Karpas-422 (cell line): Measurements from ENCODE around the gene ARPIN. TPM values are rescaled to one million over a fixed set of nuclear protein-coding genes. Genes with fewer than 3 reads are reported as not detected.

ENCODE experiments used
- DNase-seq: peaks from one replicate; pipeline ENCODE4 v3.0.0-alpha.2; 2015
- H2AFZ ChIP-seq: fragments of 200-600 bp; sonication (generic); 2 replicates; pipeline ENCODE4 v1.6.1; 2014; ENCODE audit warnings: antibody characterized with exemption, low read length, mixed read lengths
- H3K27ac ChIP-seq: fragments of 200-600 bp; sonication (generic); 2 replicates; pipeline ENCODE4 v1.5.1; 2014; ENCODE audit warnings: mild to moderate bottlenecking, low read length, moderate library complexity
- H3K27me3 ChIP-seq: fragments of 200-600 bp; sonication (generic); 2 replicates; pipeline ENCODE4 v1.6.1; 2014; ENCODE audit warnings: low read length, mixed read lengths
- H3K36me3 ChIP-seq: fragments of 200-600 bp; sonication (generic); 2 replicates; pipeline ENCODE4 v1.6.1; 2014; ENCODE audit warnings: low read length, mixed read lengths; ENCODE audit not compliant: insufficient read depth
- H3K4me1 ChIP-seq: fragments of 200-600 bp; sonication (generic); 2 replicates; pipeline ENCODE4 v1.6.1; 2014; ENCODE audit warnings: mild to moderate bottlenecking, low read length, mixed read lengths
- H3K4me2 ChIP-seq: fragments of 200-600 bp; sonication (generic); 2 replicates; pipeline ENCODE4 v1.6.1; 2014; ENCODE audit warnings: low read length, low read depth, mild to moderate bottlenecking; ENCODE audit not compliant: poor library complexity, severe bottlenecking
- H3K4me3 ChIP-seq: fragments of 200-600 bp; sonication (generic); 2 replicates; pipeline ENCODE4 v1.5.1; 2014; ENCODE audit warnings: mild to moderate bottlenecking, antibody characterized with exemption, low read length, mixed read lengths
- H3K79me2 ChIP-seq: fragments of 200-600 bp; sonication (generic); 2 replicates; pipeline ENCODE4 v1.6.1; 2014; ENCODE audit warnings: mild to moderate bottlenecking, low read length, mixed read lengths
- H3K9ac ChIP-seq: fragments of 200-600 bp; sonication (generic); 2 replicates; pipeline ENCODE4 v1.6.0; 2014; ENCODE audit warnings: low read length
- H3K9me2 ChIP-seq: fragments of 200-600 bp; sonication (generic), shearing (Covaris generic); replicated peaks from 2 replicates; pipeline ENCODE4 v1.6.0; 2014; ENCODE audit warnings: mild to moderate bottlenecking, low read length, moderate library complexity; ENCODE audit not compliant: insufficient read depth
- H3K9me3 ChIP-seq: fragments of 300-700, 200-600 bp; sonication (generic); 2 replicates; pipeline ENCODE4 v1.6.1; 2014; ENCODE audit warnings: low read length, mixed read lengths
- H4K20me1 ChIP-seq: fragments of 200-600 bp; sonication (generic); 2 replicates; pipeline ENCODE4 v1.6.1; 2014; ENCODE audit warnings: mild to moderate bottlenecking, antibody characterized with exemption, low read length, low read depth; ENCODE audit not compliant: insufficient read depth
- total RNA-seq: library from RNA; depleted of rRNA; stranded (reverse); fragments of >200 nt; shearing (Covaris generic); gene quantifications from 2 replicates; pipeline ENCODE4 v1.2.3, GENCODE V29; 2014; ENCODE audit warnings: low replicate concordance

ARPIN gene
- total RNA-seq, 1 experiment from 2014 or later: not detected

DNA sequence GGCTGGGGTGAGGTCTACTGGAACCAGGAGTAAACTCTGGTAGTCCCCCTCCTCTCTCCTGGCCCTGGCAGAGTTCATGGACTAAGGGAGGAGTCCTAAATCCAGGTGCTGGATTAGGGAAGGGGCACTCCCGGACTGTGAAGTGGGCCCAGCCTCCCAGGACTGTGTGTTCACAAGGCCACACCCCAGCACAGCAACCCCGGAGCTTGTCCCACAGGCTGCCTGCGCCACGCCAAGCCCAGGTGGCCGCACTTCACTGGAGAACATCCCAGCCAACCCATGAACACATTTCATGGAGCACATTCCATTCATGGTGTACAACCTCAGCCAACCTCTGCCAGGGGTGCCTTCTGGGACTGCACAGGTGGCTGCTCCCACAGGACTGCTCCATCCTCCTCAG, 8.2 kb downstream of the ARPIN start:
- no peaks in the 10 kb centered on the region for H3K9me3 ChIP-seq
- no peaks in the 10 kb centered on the region for H3K79me2 ChIP-seq
- H3K4me3 ChIP-seq: no peak overlapping the region
- no peak overlapping the region for H2AFZ ChIP-seq
- no peak overlapping the region for H3K4me2 ChIP-seq
- H3K27me3 ChIP-seq: no peaks in the 10 kb centered on the region
- H3K9me2 ChIP-seq: no peaks in the 10 kb centered on the region
- H4K20me1 ChIP-seq: no peaks in the 10 kb centered on the region
- DNase-seq: no peak
- H3K9ac ChIP-seq: no peak overlapping the region
- H3K27ac ChIP-seq: no peak overlapping the region
- H3K4me1 ChIP-seq: no peaks in the 10 kb centered on the region
- H3K36me3 ChIP-seq: no peaks in the 10 kb centered on the region

DNA sequence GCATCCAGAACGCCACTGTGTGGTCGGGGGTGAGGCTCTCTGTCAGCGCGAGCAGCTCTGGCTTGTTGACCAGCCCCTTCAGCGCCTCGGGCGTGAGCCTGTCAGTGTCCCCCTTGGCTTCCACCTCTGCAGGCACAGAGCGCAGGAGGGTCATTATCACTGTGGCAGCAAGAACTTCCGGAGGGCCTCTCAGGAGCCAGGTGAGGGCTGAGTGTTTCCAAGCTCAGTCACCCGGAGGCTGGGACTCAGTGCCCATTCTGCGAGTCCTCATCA, 9.0 kb downstream of the ARPIN start:
- H3K4me3 ChIP-seq: no peak overlapping the region
- no peak for DNase-seq
- H3K27ac ChIP-seq: no peak overlapping the region
- H4K20me1 ChIP-seq: no peaks in the 10 kb centered on the region
- no peaks in the 10 kb centered on the region for H3K36me3 ChIP-seq
- no peak overlapping the region for H3K4me2 ChIP-seq
- no peak overlapping the region for H3K9ac ChIP-seq
- H3K9me2 ChIP-seq: no peaks in the 10 kb centered on the region
- no peaks in the 10 kb centered on the region for H3K79me2 ChIP-seq
- H3K4me1 ChIP-seq: peaks cover 5% of the 10 kb centered on the region
- H3K27me3 ChIP-seq: no peaks in the 10 kb centered on the region
- H3K9me3 ChIP-seq: no peaks in the 10 kb centered on the region
- no peak overlapping the region for H2AFZ ChIP-seq

DNA sequence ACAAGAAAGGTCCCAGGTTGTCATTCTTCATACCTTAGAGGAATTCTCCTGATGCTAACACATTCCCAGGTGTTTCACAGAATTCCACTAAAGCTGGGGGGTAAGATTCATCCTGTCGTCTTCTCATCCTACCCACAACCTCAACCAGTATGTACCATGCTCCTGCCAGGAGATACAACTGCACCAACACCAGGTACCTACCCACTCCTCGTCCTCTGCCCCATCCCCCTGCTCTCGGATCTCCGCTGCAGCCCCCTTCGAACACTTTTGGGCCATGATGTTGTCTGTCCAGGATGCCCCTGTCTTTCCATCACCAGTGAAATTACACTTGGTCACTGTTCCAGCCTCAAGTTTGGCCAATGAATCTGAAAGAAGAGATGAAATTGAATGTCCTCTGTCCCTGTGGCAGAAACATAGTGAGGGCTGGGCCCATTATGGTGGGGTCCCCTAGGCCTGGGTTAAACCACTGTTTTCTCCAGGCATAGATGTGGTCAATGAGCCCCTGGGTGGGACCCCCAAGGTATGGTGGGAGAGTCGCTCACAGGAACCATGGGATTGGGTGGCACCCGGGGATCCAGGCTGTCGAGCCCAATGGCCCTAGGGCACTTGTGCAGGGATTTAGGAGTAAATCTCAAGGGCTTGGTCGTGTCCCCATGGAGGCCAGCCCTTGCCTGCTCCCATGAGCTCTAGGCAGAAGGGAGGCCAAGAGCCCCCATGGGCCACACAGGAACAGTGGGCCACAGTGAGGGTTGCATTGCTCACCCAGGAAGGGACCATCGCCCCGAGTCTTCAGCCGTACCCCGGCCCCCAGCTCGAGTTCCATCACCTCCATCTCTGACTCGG, 9.5 kb downstream of the ARPIN start:
- Histone ChIP-seq H3K9me2 (no peaks in the 10 kb centered on the region), H3K27me3 (no peaks in the 10 kb centered on the region), H3K36me3 (no peaks in the 10 kb centered on the region), H3K9me3 (no peaks in the 10 kb centered on the region), H3K9ac (no peak overlapping the region), H3K4me3 (no peak overlapping the region), H3K4me2 (no peak overlapping the region), H3K4me1 (peaks cover 7% of the 10 kb centered on the region), H2AFZ (no peak overlapping the region), H3K27ac (no peak overlapping the region), H4K20me1 (no peaks in the 10 kb centered on the region), H3K79me2 (no peaks in the 10 kb centered on the region)
- DNase-seq: no peak

DNA sequence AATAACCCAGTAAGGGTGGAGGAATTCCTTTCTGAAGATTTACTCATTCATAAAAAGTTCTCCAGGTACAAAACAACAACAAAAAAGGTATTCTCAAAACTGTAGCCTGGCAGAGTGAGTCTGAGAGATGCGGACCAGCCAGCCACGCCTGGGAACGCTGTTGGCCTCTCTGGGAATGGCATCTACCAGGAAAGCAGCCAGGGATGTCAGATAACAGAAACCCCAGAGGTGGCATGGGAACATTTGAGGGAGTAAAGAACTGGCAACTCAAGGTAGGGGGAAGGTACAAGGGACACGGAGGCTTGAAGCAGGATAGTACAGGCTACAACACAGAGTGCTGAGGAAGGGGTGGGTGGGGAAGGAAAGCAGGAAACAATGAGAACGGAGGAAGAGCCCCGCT, 11.9 kb downstream of the ARPIN start:
- H3K4me3 ChIP-seq: no peak overlapping the region
- no peaks in the 10 kb centered on the region for H3K36me3 ChIP-seq
- H3K9me3 ChIP-seq: no peaks in the 10 kb centered on the region
- H3K79me2 ChIP-seq: no peaks in the 10 kb centered on the region
- no peak overlapping the region for H3K27ac ChIP-seq
- DNase-seq: no peak
- no peak overlapping the region for H3K9ac ChIP-seq
- H3K9me2 ChIP-seq: no peaks in the 10 kb centered on the region
- H3K27me3 ChIP-seq: no peaks in the 10 kb centered on the region
- no peaks in the 10 kb centered on the region for H4K20me1 ChIP-seq
- H3K4me2 ChIP-seq: no peak overlapping the region
- no peak overlapping the region for H2AFZ ChIP-seq
- peaks cover 8% of the 10 kb centered on the region for H3K4me1 ChIP-seq

DNA sequence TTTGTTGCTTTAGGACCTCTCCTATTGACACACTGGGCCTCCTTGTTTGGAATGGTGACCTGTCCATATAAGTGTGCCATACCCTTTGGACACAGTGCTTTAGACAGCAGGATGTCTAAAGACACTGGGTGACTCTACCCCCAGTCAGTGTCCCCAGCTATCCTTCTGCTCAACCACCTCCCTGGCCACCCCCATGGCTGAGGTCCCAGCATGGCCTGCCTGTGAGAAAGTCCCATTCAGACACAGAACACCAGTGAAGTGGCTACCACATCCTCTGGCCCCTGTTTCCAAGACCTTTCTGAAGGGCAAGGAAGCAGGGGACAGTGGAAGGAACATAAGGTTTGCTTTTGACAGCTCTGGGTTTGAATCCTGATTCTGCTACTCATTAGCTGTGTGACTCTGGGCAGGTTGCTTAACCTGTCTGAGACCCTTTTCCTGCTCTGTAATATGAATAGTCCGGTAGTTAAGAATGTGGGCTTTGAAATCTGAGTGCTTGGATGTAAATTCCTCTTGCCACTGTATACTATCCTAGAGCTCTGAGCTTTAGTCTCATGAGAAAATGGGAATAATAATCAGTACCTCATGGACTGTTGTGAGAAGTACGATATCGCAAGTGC, 12.7 kb downstream of the ARPIN start:
- Histone ChIP-seq H3K9me3 (no peaks in the 10 kb centered on the region), H4K20me1 (no peaks in the 10 kb centered on the region), H2AFZ (no peak overlapping the region), H3K9ac (no peak overlapping the region), H3K4me3 (no peak overlapping the region), H3K4me2 (no peak overlapping the region), H3K36me3 (no peaks in the 10 kb centered on the region), H3K79me2 (no peaks in the 10 kb centered on the region), H3K9me2 (no peaks in the 10 kb centered on the region), H3K4me1 (peaks cover 8% of the 10 kb centered on the region), H3K27me3 (no peaks in the 10 kb centered on the region), H3K27ac (no peak overlapping the region)
- no peak for DNase-seq

DNA sequence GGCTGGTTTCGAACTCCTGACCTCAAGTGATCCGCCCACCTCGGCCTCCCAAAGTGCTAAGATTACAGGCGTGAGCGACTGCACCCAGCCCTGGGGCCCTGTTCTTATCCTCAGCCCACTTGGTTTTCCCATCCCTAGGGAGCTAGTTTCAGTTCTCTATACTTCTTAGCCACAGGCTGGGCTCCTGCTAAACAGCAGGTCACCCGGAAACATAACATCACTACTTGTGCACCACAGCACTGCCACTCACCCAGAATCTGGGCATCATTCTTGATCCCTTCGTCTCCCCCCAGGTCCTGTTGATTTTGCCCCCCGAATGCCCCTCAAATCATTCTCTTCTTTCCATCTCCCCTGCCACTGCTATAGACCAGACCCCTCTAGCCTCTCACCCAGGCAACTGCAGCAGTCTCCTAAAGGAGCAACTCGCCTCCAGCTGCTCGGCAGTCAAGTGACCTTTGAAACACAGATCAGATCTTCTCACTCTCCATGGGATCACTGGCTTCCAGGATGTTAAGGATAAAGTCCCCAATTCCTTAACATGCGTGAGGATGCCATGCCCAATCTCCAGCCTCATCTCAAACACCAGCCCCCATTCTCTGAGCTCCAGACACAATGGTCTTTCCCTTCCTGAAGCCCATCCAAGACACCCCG, 13.3 kb downstream of the ARPIN start:
- Histone ChIP-seq H3K4me2 (no peak overlapping the region), H3K27ac (no peak overlapping the region), H3K79me2 (no peaks in the 10 kb centered on the region), H3K9me3 (no peaks in the 10 kb centered on the region), H2AFZ (no peak overlapping the region), H3K27me3 (no peaks in the 10 kb centered on the region), H3K36me3 (no peaks in the 10 kb centered on the region), H3K4me1 (peaks cover 11% of the 10 kb centered on the region), H3K9ac (no peak overlapping the region), H4K20me1 (no peaks in the 10 kb centered on the region), H3K9me2 (no peaks in the 10 kb centered on the region), H3K4me3 (no peak overlapping the region)
- DNase-seq: peak; percentile 56

DNA sequence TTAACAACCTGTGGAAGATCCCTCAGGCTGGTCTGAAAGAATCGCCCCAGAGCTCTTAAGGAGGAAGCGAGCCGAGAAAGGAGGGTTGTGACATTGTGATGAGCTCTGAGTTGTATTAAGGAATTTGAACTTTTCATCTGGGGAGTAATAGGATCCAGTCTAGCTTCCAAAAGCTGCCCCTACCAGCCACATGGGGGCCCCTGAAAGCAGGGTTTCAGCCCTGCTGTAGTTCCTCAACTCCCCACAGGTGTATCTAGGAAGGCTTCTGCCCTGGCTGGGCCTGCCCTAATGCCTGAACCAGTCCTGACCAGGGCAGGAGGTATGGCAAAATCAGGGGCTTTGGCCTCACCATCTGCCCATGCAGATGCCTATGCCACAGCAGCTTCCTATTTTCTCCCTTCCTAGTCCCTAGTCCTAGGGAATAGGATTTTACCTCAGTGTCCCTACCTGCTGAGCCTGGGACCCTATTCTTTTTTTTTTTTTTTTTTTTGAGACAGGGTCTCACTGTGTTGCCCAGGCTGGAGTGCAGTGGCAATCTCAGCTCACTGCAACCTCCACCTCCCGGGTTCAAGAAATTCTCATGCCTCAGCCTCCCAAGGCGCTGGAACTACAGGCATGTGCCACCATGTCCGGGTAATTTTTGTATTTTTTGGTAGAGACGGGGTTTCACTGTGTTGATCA, 14.0 kb downstream of the ARPIN start:
- Histone ChIP-seq H3K4me2 (no peak overlapping the region), H2AFZ (peak overlapping the region; percentile 56; the same call in 1 of the 2 replicates), H3K36me3 (no peaks in the 10 kb centered on the region), H3K9ac (no peak overlapping the region), H3K4me1 (peaks cover 13% of the 10 kb centered on the region), H3K79me2 (no peaks in the 10 kb centered on the region; the same call in 1 of the 2 replicates), H3K9me2 (no peaks in the 10 kb centered on the region), H3K9me3 (no peaks in the 10 kb centered on the region), H4K20me1 (no peaks in the 10 kb centered on the region), H3K27me3 (no peaks in the 10 kb centered on the region), H3K4me3 (no peak overlapping the region), H3K27ac (no peak overlapping the region)
- peak; percentile 82 for DNase-seq

DNA sequence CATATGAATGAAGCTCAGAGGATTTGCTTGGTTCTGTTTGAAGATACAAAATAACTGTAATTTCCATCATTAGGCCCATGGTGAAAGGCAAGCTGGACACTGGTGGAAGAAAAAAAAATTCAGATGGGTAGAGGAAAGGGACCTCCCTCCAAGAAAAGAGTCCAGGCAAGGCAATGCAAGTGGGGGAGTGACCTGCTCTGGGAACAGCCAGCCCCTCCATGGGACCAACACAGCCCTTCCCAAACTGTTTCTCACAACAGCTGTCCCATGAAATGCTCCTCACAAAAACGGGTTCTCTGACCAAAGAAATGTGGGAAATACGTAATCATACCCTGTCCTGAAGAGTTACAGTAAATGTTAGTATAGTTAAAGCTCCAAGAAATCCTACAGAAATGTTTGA, 14.6 kb downstream of the ARPIN start:
- Histone ChIP-seq H3K9me3 (no peaks in the 10 kb centered on the region), H3K27ac (no peak overlapping the region), H3K79me2 (peaks cover 6% of the 10 kb centered on the region), H3K27me3 (no peaks in the 10 kb centered on the region), H3K36me3 (no peaks in the 10 kb centered on the region), H3K4me1 (peaks cover 13% of the 10 kb centered on the region), H3K9ac (no peak overlapping the region), H3K4me3 (no peak overlapping the region), H3K9me2 (no peaks in the 10 kb centered on the region), H4K20me1 (no peaks in the 10 kb centered on the region), H2AFZ (peak overlapping the region; percentile 56; the same call in 1 of the 2 replicates), H3K4me2 (no peak overlapping the region)
- DNase-seq: no peak
